ENCODE results near the gene CDK19. TPM values are rescaled to one million over a fixed set of nuclear protein-coding genes. Genes with fewer than 3 reads are reported as not detected.

CDK19 gene
- total RNA-seq, 1 donor, result 15.6 TPM

DNA sequence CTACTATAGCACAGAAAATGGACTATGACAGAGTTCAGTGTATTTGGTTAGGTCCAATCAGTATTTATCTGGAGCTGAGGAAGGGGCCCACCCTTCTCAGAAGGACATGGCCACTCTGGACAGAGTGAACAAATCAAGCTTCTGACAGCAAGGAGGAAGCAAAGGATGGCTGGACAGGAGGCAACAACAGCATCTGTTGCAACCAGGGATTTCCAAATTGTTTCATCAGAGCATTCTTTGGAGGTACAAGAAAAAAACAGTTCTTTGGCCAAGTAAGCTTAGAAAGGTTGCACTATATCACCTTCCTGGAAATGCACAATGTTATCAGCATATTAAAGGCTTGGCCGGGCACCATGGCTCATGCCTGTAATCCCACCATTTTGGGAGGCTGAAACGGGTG lies 220.2 kb downstream of the CDK19 start:
- Histone ChIP-seq H3K9me3 (ENCODE audit: low read depth, low read length) (no peaks in the 10 kb centered on the region), H2AFZ (ENCODE audit: low read length) (no peak overlapping the region), H3K36me3 (ENCODE audit: insufficient read depth, low read length) (no peaks in the 10 kb centered on the region), H3K27ac (ENCODE audit: low read depth, low read length) (no peak overlapping the region), H3K27me3 (ENCODE audit: insufficient read depth, low read length) (no peaks in the 10 kb centered on the region), H3K4me2 (ENCODE audit: insufficient read depth, low read length) (no peak overlapping the region), H3K4me1 (ENCODE audit: insufficient read depth, low read length) (peaks cover 11% of the 10 kb centered on the region), H4K20me1 (ENCODE audit: insufficient read depth, low read length) (no peaks in the 10 kb centered on the region), H3K79me2 (ENCODE audit: insufficient read depth, low read length) (no peaks in the 10 kb centered on the region), H3K4me3 (ENCODE audit: insufficient read depth, low read length) (no peak overlapping the region)
- TF ChIP-seq, protein P1, sequence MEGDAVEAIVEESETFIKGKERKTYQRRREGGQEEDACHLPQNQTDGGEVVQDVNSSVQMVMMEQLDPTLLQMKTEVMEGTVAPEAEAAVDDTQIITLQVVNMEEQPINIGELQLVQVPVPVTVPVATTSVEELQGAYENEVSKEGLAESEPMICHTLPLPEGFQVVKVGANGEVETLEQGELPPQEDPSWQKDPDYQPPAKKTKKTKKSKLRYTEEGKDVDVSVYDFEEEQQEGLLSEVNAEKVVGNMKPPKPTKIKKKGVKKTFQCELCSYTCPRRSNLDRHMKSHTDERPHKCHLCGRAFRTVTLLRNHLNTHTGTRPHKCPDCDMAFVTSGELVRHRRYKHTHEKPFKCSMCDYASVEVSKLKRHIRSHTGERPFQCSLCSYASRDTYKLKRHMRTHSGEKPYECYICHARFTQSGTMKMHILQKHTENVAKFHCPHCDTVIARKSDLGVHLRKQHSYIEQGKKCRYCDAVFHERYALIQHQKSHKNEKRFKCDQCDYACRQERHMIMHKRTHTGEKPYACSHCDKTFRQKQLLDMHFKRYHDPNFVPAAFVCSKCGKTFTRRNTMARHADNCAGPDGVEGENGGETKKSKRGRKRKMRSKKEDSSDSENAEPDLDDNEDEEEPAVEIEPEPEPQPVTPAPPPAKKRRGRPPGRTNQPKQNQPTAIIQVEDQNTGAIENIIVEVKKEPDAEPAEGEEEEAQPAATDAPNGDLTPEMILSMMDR (IDR thresholded peaks at IDR 0.05; ENCODE audit: extremely low read depth, low read depth, low read length), result no peak
- no peak for DNase-seq (ENCODE audit: insufficient read length, low spot score, missing footprints)

DNA sequence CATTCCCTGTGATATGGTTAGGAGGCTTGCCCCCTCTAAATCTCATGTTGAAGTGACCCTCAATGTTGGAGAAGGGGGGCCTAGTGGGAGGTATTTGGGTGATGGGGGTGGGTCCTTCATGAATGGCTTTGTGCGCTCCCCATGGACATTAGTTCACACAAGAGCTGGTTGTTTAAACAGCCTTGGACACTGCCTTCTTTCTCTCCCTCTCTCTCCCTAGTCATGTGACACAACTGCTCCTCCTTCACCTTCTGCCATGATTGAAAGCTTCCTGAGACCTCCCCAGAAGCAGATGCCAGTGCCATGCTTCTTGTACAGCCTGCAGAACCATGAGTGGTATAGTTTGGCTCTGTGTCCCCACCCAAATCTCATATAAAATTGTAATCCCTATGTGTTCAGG lies 221.6 kb downstream of the CDK19 start:
- Histone ChIP-seq H4K20me1 (ENCODE audit: insufficient read depth, low read length) (no peaks in the 10 kb centered on the region), H2AFZ (ENCODE audit: low read length) (no peak overlapping the region), H3K36me3 (ENCODE audit: insufficient read depth, low read length) (no peaks in the 10 kb centered on the region), H3K4me2 (ENCODE audit: insufficient read depth, low read length) (no peak overlapping the region), H3K27me3 (ENCODE audit: insufficient read depth, low read length) (no peaks in the 10 kb centered on the region), H3K4me1 (ENCODE audit: insufficient read depth, low read length) (peaks cover 11% of the 10 kb centered on the region), H3K4me3 (ENCODE audit: insufficient read depth, low read length) (no peak overlapping the region), H3K79me2 (ENCODE audit: insufficient read depth, low read length) (no peaks in the 10 kb centered on the region), H3K27ac (ENCODE audit: low read depth, low read length) (no peak overlapping the region), H3K9me3 (ENCODE audit: low read depth, low read length) (no peaks in the 10 kb centered on the region)
- no peak for DNase-seq (ENCODE audit: insufficient read length, low spot score, missing footprints)
- TF ChIP-seq, protein P1 (IDR thresholded peaks at IDR 0.05; ENCODE audit: extremely low read depth, low read depth, low read length), result no peak

DNA sequence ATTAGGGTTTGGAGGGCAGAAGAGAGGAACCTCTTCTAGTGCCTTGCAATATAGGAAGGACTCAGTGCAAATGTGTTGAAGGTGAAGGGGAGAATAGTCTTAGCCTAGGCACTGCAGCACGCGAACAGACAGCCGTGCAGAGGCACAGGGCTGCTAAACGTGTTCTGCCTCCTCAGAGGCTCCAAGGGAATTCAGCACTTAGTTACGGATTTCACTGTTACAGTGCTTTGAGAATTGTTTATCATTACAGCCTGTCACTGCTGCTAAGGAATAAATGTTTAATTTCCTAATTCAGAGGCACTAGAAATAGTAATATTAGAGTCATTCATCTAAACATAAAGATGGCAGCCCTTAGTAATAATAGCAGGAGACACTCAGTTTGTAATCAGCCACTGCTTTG lies 222.5 kb downstream of the CDK19 start:
- no peaks in the 10 kb centered on the region for H3K9me3 ChIP-seq (ENCODE audit: low read depth, low read length)
- DNase-seq (ENCODE audit: insufficient read length, low spot score, missing footprints), result no peak
- TF ChIP-seq, protein P1 (IDR thresholded peaks at IDR 0.05; ENCODE audit: extremely low read depth, low read depth, low read length), result no peak
- H3K27ac ChIP-seq (ENCODE audit: low read depth, low read length), result no peak overlapping the region
- no peaks in the 10 kb centered on the region for H3K27me3 ChIP-seq (ENCODE audit: insufficient read depth, low read length)
- no peaks in the 10 kb centered on the region for H3K36me3 ChIP-seq (ENCODE audit: insufficient read depth, low read length)
- H3K4me2 ChIP-seq (ENCODE audit: insufficient read depth, low read length), result no peak overlapping the region
- peaks cover 11% of the 10 kb centered on the region for H3K4me1 ChIP-seq (ENCODE audit: insufficient read depth, low read length)
- no peak overlapping the region for H3K4me3 ChIP-seq (ENCODE audit: insufficient read depth, low read length)
- H2AFZ ChIP-seq (ENCODE audit: low read length), result no peak overlapping the region
- H4K20me1 ChIP-seq (ENCODE audit: insufficient read depth, low read length), result no peaks in the 10 kb centered on the region
- H3K79me2 ChIP-seq (ENCODE audit: insufficient read depth, low read length), result no peaks in the 10 kb centered on the region

DNA sequence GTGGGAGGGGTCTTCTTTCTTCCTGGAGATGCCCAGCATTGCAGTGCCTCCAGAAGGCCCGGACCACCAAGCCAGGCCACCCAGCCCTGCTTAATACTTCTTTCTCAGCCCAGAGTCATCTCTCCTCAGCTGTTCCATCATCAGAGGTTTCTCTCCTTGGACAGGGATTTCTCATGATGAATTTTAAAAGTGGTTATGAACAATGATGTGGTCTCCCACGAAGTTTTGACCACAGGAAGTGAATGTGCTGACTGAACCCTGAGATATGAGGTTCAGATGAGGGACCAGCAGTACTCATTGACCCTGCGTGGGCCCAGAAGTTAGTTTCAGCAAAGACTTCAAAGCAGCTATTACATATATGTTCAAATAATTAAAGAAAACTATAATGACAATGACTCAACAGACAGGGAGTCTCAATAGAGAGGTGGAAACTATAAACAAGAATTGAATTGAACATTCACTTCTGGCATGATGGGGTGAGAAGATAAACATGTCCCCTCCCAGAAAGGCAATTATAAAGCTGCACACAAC lies 224.4 kb downstream of the CDK19 start:
- Histone ChIP-seq H2AFZ (ENCODE audit: low read length) (peak overlapping the region; percentile 14), H3K27me3 (ENCODE audit: insufficient read depth, low read length) (no peaks in the 10 kb centered on the region), H3K4me1 (ENCODE audit: insufficient read depth, low read length) (peaks cover 11% of the 10 kb centered on the region), H3K79me2 (ENCODE audit: insufficient read depth, low read length) (no peaks in the 10 kb centered on the region), H3K4me3 (ENCODE audit: insufficient read depth, low read length) (no peak overlapping the region), H3K9me3 (ENCODE audit: low read depth, low read length) (no peaks in the 10 kb centered on the region), H4K20me1 (ENCODE audit: insufficient read depth, low read length) (no peaks in the 10 kb centered on the region), H3K27ac (ENCODE audit: low read depth, low read length) (peak overlapping the region; percentile 36), H3K4me2 (ENCODE audit: insufficient read depth, low read length) (no peak overlapping the region), H3K36me3 (ENCODE audit: insufficient read depth, low read length) (no peaks in the 10 kb centered on the region)
- DNase-seq (ENCODE audit: insufficient read length, low spot score, missing footprints), result peak; percentile 19
- TF ChIP-seq, protein P1 (IDR thresholded peaks at IDR 0.05; ENCODE audit: extremely low read depth, low read depth, low read length), result no peak
